Measurements from ENCODE around the gene NR5A2.

Gene NR5A2

GRCh38 chr1:200035956-200036618 is 8.6 kb downstream of the NR5A2 start:
- DNase-seq (ENCODE audit: low read depth in 2 of 2) = no peak

- no peak for DNase-seq (ENCODE audit: low read depth in 2 of 2)
Measured at GRCh38 chr1:200036619-200037270, 9.2 kb downstream of the NR5A2 start.

- DNase-seq (ENCODE audit: low read depth in 2 of 2) = no peak
Measured at GRCh38 chr1:200037501-200037900, 10.0 kb downstream of the NR5A2 start.

- no peak for DNase-seq (ENCODE audit: low read depth in 2 of 2)
Measured at GRCh38 chr1:200037904-200038303, 10.4 kb downstream of the NR5A2 start.

- DNase-seq (ENCODE audit: low read depth in 2 of 2) = no peak
Measured at GRCh38 chr1:200038325-200038980, 10.9 kb downstream of the NR5A2 start.

- no peak for DNase-seq (ENCODE audit: low read depth in 2 of 2)
Measured at GRCh38 chr1:200038981-200039848, 11.7 kb downstream of the NR5A2 start.

- no peak for DNase-seq (ENCODE audit: low read depth in 2 of 2)
Measured at GRCh38 chr1:200039849-200040474, 12.5 kb downstream of the NR5A2 start.

- DNase-seq (ENCODE audit: low read depth in 2 of 2) = no peak
Measured at GRCh38 chr1:200040481-200041138, 13.1 kb downstream of the NR5A2 start.

GRCh38 chr1:200041337-200042118 is 14.0 kb downstream of the NR5A2 start:
- no peak for DNase-seq (ENCODE audit: low read depth in 2 of 2)

- no peak for DNase-seq (ENCODE audit: low read depth in 2 of 2)
Measured at GRCh38 chr1:200042119-200042551, 14.6 kb downstream of the NR5A2 start.

GRCh38 chr1:200042552-200043335 is 15.2 kb downstream of the NR5A2 start:
- DNase-seq (ENCODE audit: low read depth in 2 of 2) = no peak

GRCh38 chr1:200043336-200043668 is 15.8 kb downstream of the NR5A2 start:
- DNase-seq (ENCODE audit: low read depth in 2 of 2) = no peak

GRCh38 chr1:200046115-200046514 is 18.6 kb downstream of the NR5A2 start:
- DNase-seq (ENCODE audit: low read depth in 2 of 2) = no peak

GRCh38 chr1:200048244-200048643 is 20.7 kb downstream of the NR5A2 start:
- DNase-seq (ENCODE audit: low read depth in 2 of 2) = no peak

GRCh38 chr1:200049810-200050209 is 22.3 kb downstream of the NR5A2 start:
- no peak for DNase-seq (ENCODE audit: low read depth in 2 of 2)

GRCh38 chr1:200051620-200052019 is 24.1 kb downstream of the NR5A2 start:
- DNase-seq (ENCODE audit: low read depth in 2 of 2) = no peak

GRCh38 chr1:200053091-200053490 is 25.6 kb downstream of the NR5A2 start:
- DNase-seq (ENCODE audit: low read depth in 2 of 2) = no peak

- no peak for DNase-seq (ENCODE audit: low read depth in 2 of 2)
Measured at GRCh38 chr1:200053646-200054045, 26.1 kb downstream of the NR5A2 start.

- DNase-seq (ENCODE audit: low read depth in 2 of 2) = no peak
Measured at GRCh38 chr1:200058341-200058740, 30.8 kb downstream of the NR5A2 start.

- DNase-seq (ENCODE audit: low read depth in 2 of 2) = no peak
Measured at GRCh38 chr1:200062143-200062542, 34.6 kb downstream of the NR5A2 start.

Measured in stimulated activated CD8-positive, alpha-beta memory T cell treated with anti-CD3 and anti-CD28 coated beads, Interleukin-15, amount 100 ng/mL, for 4 hours (primary cell).